Measurements from ENCODE around the gene PTP4A2.
"Not testable (repeated sequence)": the region's sequence is repeated elsewhere in the genome, so short reads cannot be mapped to it uniquely, and the experiment has no call there.

Gene PTP4A2

GRCh38 chr1:31900790-31901189 lies 37.4 kb downstream of the PTP4A2 start:
- Histone ChIP-seq H3K36me3 (ENCODE audit: control insufficient read depth, insufficient read depth, low read length, severe bottlenecking) (peaks cover 11% of the 10 kb centered on the region), H3K4me1 (ENCODE audit: control insufficient read depth, insufficient read depth, low read length) (peaks cover 17% of the 10 kb centered on the region), H3K9ac (ENCODE audit: low read length) (no peak overlapping the region), H3K27me3 (replicated peaks; ENCODE audit: control insufficient read depth, insufficient read depth, low read length) (no peaks in the 10 kb centered on the region), H3K9me3 (ENCODE audit: control insufficient read depth, low read length) (no peaks in the 10 kb centered on the region), H3K4me3 (ENCODE audit: low read length) (no peak overlapping the region)
- DNase-seq (ENCODE audit: low read depth): no peak

DNA sequence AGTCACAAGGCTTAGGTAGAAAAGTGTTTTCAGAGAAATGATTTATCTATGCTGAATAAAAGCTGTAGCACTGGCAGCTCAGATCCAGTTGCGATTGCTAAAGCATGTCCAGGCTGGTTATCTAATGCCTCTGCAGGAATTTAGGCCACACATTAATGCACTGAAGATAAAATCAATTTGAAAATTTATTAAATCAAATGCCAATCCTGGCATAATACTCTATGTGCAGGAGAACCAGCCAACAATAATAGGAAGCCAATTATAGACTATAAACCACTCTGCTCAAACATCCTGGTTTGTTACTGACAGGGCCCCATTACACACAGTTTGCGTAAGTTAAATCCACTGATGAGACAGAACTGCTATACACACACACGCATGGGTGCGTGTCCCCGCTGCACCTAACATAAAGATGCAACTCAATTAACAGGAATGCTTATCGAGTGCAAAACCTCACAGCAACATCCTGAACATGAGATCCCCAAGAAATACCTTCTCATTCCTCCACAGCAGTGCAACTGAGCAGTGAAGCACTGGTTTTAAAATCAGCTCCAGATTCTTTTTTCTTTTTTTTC lies 40.6 kb downstream of the PTP4A2 start:
- DNase-seq (ENCODE audit: low read depth): peak; percentile 27
- Histone ChIP-seq H3K36me3 (ENCODE audit: control insufficient read depth, insufficient read depth, low read length, severe bottlenecking) (no peaks in the 10 kb centered on the region), H3K9ac (ENCODE audit: low read length) (no peak overlapping the region), H3K4me1 (ENCODE audit: control insufficient read depth, insufficient read depth, low read length) (peaks cover 7% of the 10 kb centered on the region), H3K27me3 (replicated peaks; ENCODE audit: control insufficient read depth, insufficient read depth, low read length) (no peaks in the 10 kb centered on the region), H3K4me3 (ENCODE audit: low read length) (no peak overlapping the region), H3K9me3 (ENCODE audit: control insufficient read depth, low read length) (no peaks in the 10 kb centered on the region)

GRCh38 chr1:31895474-31896198 lies 42.5 kb downstream of the PTP4A2 start:
- not testable (repeated sequence) for DNase-seq (ENCODE audit: low read depth); H3K9me3 ChIP-seq (ENCODE audit: control insufficient read depth, low read length); H3K4me1 ChIP-seq (ENCODE audit: control insufficient read depth, insufficient read depth, low read length); H3K9ac ChIP-seq (ENCODE audit: low read length); H3K27me3 ChIP-seq (replicated peaks; ENCODE audit: control insufficient read depth, insufficient read depth, low read length); H3K4me3 ChIP-seq (ENCODE audit: low read length); H3K36me3 ChIP-seq (ENCODE audit: control insufficient read depth, insufficient read depth, low read length, severe bottlenecking)

GRCh38 chr1:31891280-31891679 lies 46.9 kb downstream of the PTP4A2 start:
- Histone ChIP-seq H3K36me3 (ENCODE audit: control insufficient read depth, insufficient read depth, low read length, severe bottlenecking) (no peaks in the 10 kb centered on the region), H3K4me3 (ENCODE audit: low read length) (no peak overlapping the region), H3K27me3 (replicated peaks; ENCODE audit: control insufficient read depth, insufficient read depth, low read length) (no peaks in the 10 kb centered on the region), H3K9ac (ENCODE audit: low read length) (no peak overlapping the region), H3K9me3 (ENCODE audit: control insufficient read depth, low read length) (no peaks in the 10 kb centered on the region), H3K4me1 (ENCODE audit: control insufficient read depth, insufficient read depth, low read length) (peaks cover 11% of the 10 kb centered on the region)
- DNase-seq (ENCODE audit: low read depth): no peak

DNA sequence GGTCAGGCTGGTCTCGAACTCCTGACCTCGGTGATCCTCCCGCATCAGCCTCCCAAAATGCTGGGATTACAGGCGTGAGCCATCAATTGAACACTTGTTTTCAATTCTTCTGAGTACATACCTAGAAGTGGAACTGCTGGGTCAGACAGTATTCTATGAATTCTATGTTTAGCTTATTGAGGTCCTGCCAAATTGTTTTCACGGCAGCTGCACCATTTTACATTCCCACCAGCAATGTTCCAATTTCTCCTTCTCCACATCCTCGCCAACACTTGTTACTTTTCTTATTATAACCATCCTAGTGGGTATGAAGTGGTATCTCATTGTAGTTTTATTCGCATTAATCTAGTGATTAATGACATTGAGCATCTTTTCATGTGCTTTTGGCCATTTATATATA lies 49.9 kb downstream of the PTP4A2 start:
- Histone ChIP-seq H3K9me3 (ENCODE audit: control insufficient read depth, low read length) (no peaks in the 10 kb centered on the region), H3K4me3 (ENCODE audit: low read length) (no peak overlapping the region), H3K4me1 (ENCODE audit: control insufficient read depth, insufficient read depth, low read length) (peaks cover 8% of the 10 kb centered on the region), H3K27me3 (replicated peaks; ENCODE audit: control insufficient read depth, insufficient read depth, low read length) (no peaks in the 10 kb centered on the region), H3K36me3 (ENCODE audit: control insufficient read depth, insufficient read depth, low read length, severe bottlenecking) (no peaks in the 10 kb centered on the region), H3K9ac (ENCODE audit: low read length) (no peak overlapping the region)
- no peak for DNase-seq (ENCODE audit: low read depth)

DNA sequence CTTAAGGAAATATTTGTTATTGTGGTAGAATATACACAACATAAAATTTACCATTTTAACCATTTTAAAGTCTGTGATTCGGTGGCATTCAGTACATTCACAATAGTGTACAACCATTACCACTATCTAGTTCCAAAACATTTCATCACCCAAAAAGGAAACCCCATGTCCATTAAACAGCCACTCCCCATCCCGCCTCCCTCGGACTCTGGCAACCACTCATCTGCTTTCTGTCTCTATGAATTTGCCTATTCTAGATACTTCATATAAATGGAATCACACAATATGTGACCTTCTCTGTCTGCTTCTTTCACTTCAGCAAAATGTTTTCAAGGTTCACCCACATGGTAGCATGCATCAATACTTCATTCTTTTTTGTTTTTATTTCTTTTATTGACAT lies 51.3 kb downstream of the PTP4A2 start:
- Histone ChIP-seq H3K9me3 (ENCODE audit: control insufficient read depth, low read length) (no peaks in the 10 kb centered on the region), H3K36me3 (ENCODE audit: control insufficient read depth, insufficient read depth, low read length, severe bottlenecking) (no peaks in the 10 kb centered on the region), H3K4me3 (ENCODE audit: low read length) (no peak overlapping the region), H3K9ac (ENCODE audit: low read length) (no peak overlapping the region), H3K4me1 (ENCODE audit: control insufficient read depth, insufficient read depth, low read length) (peaks cover 8% of the 10 kb centered on the region), H3K27me3 (replicated peaks; ENCODE audit: control insufficient read depth, insufficient read depth, low read length) (no peaks in the 10 kb centered on the region)
- no peak for DNase-seq (ENCODE audit: low read depth)

DNA sequence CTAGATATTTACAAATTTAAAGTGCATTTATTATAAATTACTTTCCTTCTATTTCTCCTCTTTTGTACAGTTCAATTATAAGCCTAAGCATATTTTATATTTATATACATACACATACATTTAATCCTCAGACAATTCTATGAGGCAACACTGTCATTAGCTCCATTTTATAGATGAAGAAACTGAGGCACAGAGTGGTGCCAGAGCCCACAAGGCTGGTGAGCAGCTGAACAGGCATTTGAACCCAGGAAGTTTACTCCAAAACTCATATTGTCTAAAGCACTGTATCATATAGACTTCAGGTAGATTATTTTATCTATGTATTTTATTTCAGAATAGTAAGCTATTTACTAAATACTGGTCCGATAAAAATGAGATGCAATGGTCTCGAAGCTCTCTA lies 52.3 kb downstream of the PTP4A2 start:
- H3K36me3 ChIP-seq (ENCODE audit: control insufficient read depth, insufficient read depth, low read length, severe bottlenecking): no peaks in the 10 kb centered on the region
- H3K27me3 ChIP-seq (replicated peaks; ENCODE audit: control insufficient read depth, insufficient read depth, low read length): no peaks in the 10 kb centered on the region
- no peaks in the 10 kb centered on the region for H3K9me3 ChIP-seq (ENCODE audit: control insufficient read depth, low read length)
- no peak for DNase-seq (ENCODE audit: low read depth)
- no peak overlapping the region for H3K4me3 ChIP-seq (ENCODE audit: low read length)
- H3K9ac ChIP-seq (ENCODE audit: low read length): no peak overlapping the region
- peaks cover 15% of the 10 kb centered on the region for H3K4me1 ChIP-seq (ENCODE audit: control insufficient read depth, insufficient read depth, low read length)

DNA sequence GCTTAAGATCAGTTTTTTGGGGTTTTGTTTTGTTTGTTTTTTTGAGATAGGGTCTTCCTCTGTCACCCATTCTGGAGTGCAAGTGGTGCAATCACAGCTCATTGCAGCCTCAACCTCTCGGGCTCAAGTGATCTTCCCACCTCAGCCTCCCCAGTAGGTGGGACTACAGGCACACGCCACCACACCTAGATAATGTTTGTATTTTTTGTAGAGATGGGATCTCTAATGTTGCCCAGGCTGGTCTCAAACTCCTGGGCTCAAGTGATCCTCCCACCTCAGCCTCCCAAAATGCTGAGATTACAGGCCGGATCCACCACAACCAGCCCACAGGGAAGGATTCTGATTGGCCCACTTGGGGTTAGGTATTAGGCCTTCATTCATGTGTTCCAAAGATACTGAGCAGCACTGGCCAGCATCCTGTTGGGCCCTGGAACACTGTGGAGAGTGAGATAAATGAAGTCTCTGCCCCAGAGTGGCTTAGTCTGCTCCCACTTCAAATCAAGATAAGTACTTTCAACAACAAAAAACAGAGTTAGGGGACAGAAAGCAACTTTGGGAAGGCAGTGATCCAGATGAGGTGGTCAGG lies 54.7 kb downstream of the PTP4A2 start:
- Histone ChIP-seq H3K36me3 (ENCODE audit: control insufficient read depth, insufficient read depth, low read length, severe bottlenecking) (no peaks in the 10 kb centered on the region), H3K9ac (ENCODE audit: low read length) (no peak overlapping the region), H3K9me3 (ENCODE audit: control insufficient read depth, low read length) (no peaks in the 10 kb centered on the region), H3K4me1 (ENCODE audit: control insufficient read depth, insufficient read depth, low read length) (peaks cover 20% of the 10 kb centered on the region), H3K4me3 (ENCODE audit: low read length) (no peak overlapping the region), H3K27me3 (replicated peaks; ENCODE audit: control insufficient read depth, insufficient read depth, low read length) (no peaks in the 10 kb centered on the region)
- DNase-seq (ENCODE audit: low read depth): no peak

GRCh38 chr1:31881688-31882000 lies 56.5 kb downstream of the PTP4A2 start:
- Histone ChIP-seq H3K36me3 (ENCODE audit: control insufficient read depth, insufficient read depth, low read length, severe bottlenecking) (no peaks in the 10 kb centered on the region), H3K9ac (ENCODE audit: low read length) (no peak overlapping the region)

DNA sequence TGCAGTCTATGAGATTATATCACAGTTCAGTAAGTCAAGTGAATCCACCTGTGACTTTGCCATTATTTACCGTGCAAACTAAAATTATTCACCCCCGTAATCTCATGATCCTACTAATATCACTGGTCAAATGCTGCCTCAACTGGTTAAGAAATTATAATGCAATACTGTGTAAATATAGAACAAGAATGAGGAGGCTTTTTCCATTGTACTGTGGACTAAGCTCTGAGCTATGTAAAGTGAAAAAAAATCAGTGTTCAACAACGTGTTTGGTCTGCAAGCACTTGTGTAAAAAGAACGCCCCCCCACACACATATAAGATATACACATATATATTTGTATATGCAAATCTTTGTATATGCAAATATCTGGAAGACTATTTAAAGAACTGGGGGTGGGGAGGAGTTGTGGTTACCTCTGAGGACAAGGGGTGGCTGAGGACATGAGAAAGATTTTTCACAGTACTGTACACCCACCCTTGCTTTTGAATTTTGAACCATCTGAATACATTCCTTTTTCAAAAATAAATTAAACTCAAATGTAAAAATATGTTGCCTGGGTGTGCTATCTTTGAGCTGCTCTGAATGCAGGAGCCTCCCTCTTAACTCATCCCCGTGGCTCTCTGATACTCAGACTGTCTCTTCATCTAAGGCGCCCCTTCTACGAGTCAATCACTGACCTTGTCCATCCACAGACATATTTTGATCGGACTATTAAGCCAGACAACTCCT lies 57.0 kb downstream of the PTP4A2 start:
- DNase-seq (ENCODE audit: low read depth): peak; percentile 42
- Histone ChIP-seq H3K9ac (ENCODE audit: low read length) (no peak overlapping the region), H3K27me3 (replicated peaks; ENCODE audit: control insufficient read depth, insufficient read depth, low read length) (no peaks in the 10 kb centered on the region), H3K4me1 (ENCODE audit: control insufficient read depth, insufficient read depth, low read length) (peaks cover 26% of the 10 kb centered on the region), H3K9me3 (ENCODE audit: control insufficient read depth, low read length) (no peaks in the 10 kb centered on the region), H3K36me3 (ENCODE audit: control insufficient read depth, insufficient read depth, low read length, severe bottlenecking) (no peaks in the 10 kb centered on the region), H3K4me3 (ENCODE audit: low read length) (no peak overlapping the region)

More at GRCh38 chr1:31881688-31882000, 56.5 kb downstream of the PTP4A2 start:
- Histone ChIP-seq H3K9me3 (ENCODE audit: control insufficient read depth, low read length) (no peaks in the 10 kb centered on the region), H3K4me1 (ENCODE audit: control insufficient read depth, insufficient read depth, low read length) (peaks cover 27% of the 10 kb centered on the region), H3K27me3 (replicated peaks; ENCODE audit: control insufficient read depth, insufficient read depth, low read length) (no peaks in the 10 kb centered on the region), H3K4me3 (ENCODE audit: low read length) (no peak overlapping the region)
- peak; percentile 9 for DNase-seq (ENCODE audit: low read depth)

- Histone ChIP-seq H3K27me3 (replicated peaks; ENCODE audit: control insufficient read depth, insufficient read depth, low read length) (no peaks in the 10 kb centered on the region), H3K36me3 (ENCODE audit: control insufficient read depth, insufficient read depth, low read length, severe bottlenecking) (no peaks in the 10 kb centered on the region), H3K9me3 (ENCODE audit: control insufficient read depth, low read length) (no peaks in the 10 kb centered on the region), H3K9ac (ENCODE audit: low read length) (no peak overlapping the region), H3K4me1 (ENCODE audit: control insufficient read depth, insufficient read depth, low read length) (peaks cover 26% of the 10 kb centered on the region), H3K4me3 (ENCODE audit: low read length) (no peak overlapping the region)
- no peak for DNase-seq (ENCODE audit: low read depth)
Observed at GRCh38 chr1:31879981-31880608, 58.1 kb downstream of the PTP4A2 start.

Measured in adipocyte (in vitro differentiated cells).